AG09319 (cell line): ENCODE measurements around the gene GIPR.

ENCODE experiments used
- DNase-seq: peaks from one replicate; pipeline ENCODE4 v3.0.0-alpha.2; 2010; ENCODE audit warnings: low read depth; ENCODE audit errors: extremely low read depth
- CTCF ChIP-seq: IDR thresholded peaks from 2 replicates; pipeline ENCODE4 v1.5.1; 2011; ENCODE audit warnings: low read depth, mild to moderate bottlenecking, inconsistent platforms, low read length, moderate library complexity

GIPR gene

DNA sequence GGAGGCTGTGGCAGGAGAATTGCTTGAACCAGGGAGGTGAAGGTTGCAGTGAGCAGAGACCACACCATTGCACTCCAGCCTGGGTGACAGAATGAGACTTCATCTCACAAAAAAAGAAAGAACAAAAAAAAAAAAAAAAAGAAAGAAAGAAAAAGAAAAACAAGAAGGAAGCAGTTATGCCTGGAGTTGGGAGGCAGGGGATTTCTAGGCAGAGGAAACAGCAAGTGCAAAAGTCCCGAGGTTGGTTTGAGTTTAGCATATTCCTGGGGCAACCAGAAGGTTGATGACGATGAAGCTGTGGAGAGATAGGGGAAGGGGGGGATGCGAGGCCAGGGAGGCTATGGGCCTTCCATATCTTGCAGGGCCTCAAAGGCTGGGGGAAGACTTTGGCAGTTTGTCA lies 17.3 kb upstream of the GIPR start:
- no peak for TF ChIP-seq CTCF
- DNase-seq: no peak

DNA sequence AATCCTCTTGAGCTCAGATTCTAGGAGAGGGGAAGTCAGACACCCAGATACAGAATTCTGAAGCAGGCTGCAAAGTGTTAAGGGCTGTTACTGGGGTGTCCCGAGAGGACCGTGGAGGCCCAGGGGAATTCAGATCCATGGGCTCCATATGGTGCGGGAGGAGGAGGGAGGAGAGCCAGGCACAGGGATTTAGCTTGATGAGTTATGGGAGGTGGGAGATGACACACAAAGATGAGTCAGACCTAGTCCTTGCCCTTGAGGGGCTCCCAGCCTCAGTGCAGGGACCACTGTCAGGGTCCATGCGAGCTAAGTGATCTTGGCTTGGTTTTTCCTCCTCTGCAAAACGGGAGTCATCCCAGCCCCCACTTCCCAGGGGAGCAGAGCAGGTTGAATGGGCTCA lies 14.4 kb upstream of the GIPR start:
- no peak for TF ChIP-seq CTCF
- no peak for DNase-seq

DNA sequence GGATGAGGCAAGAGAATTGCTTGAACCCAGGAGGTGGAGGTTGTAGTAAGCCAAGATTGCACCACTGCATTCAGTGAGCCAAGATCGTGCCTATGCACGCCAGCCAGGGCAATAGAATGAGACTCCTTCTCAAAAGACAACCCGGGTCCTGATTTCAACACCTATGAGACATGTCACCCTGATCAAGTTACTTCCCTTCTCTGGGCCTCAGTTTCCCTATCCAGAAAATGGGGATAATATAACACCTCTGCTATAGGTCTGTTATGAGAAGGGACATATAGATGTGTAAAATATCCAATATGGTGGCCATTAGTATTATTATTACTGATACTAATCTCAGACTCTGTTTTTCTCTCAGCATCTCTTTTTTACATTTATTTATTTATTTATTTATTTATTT lies 12.9 kb upstream of the GIPR start:
- no peak for DNase-seq
- no peak for TF ChIP-seq CTCF

DNA sequence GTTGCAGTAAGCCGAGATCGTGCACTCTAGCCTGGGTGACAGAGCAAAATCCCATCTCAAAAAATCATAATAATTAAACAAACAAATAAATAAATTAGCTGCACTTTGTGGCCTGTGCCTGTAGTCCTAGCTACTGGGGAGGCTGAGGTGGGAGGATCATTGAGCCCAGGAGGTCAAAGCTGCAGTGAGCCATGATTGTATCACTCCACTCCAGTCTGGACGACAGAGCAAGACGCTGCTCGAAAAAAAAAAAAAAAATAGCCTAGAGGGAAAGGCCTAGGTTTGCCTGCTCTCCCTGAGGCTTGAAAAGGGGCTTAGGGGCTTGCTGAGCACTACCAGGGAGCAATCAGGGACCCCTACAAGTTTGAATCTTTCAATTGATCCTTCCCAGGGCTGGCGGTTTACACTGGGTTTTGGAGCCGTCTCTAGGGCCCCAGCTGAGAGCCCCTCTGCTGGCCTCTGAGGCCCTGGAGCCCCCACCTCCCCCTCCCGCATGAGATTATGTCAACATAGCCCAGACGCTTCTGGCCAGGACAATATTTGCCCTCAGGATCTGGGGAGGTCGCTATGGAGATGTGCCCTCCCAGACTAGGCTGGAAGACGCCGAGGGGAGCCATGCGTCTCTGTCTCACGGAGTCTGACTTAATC lies 10.4 kb upstream of the GIPR start:
- TF ChIP-seq CTCF: no peak
- DNase-seq: no peak

DNA sequence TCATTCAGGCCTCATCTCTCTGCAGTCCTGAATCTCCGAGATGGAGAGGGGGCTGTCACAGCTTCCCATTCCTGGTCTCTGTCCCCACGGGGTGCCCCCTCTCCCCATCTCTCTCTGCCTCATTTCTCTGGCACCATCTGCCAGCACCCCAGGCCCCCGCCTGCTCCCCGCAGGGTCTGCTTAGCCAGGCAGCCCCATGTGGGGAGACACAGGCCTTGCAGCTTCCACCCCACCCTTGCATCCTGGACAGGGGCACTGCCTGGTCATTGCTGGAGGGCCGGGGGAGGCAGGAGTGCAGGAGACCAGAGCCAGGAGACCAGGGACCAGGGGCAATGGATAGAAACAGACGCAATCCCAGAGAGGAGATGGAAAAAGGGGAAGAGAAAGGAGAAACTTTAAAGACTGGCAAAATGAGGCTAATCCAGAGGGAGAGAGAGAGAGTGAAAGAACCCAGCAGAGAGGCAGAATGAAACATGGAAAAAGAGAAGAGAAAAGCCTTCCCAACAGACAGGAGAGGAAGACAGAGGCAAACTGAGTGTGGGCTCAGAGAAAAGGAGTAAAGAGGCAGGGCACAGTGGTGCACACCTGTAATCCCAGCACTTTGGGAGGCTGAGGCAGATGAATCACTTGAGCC lies 8.8 kb upstream of the GIPR start:
- no peak for TF ChIP-seq CTCF
- no peak for DNase-seq

DNA sequence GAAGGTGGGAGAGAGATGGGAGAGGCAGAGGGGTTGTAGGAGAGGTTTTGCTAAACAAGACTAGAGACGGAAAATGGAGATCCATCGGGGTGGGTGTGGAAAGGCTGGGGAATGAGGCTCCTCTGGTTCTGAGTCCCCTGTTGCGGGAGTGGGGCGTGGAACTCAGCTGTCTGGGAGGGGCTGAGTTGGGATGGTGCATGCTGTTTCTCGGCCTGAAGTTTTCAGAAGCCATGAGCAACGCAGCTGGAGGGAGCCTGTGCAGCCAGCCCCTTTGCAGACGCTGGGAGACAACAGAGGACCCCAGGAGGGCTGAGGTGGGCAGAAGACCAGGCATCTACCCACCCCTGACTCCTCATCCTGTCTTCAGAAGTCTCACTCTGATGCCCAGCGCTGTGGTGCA lies 7.4 kb upstream of the GIPR start:
- no peak for DNase-seq
- no peak for TF ChIP-seq CTCF

- no peak for TF ChIP-seq CTCF
- DNase-seq: no peak
Observed at GRCh38 chr19:45663800-45664199, 4.2 kb upstream of the GIPR start.
